Gastrocnemius medialis (tissue), 4 donors: Measurements from ENCODE around the gene TIA1.

Experiments
- POLR2A ChIP-seq, 2 donors: fragments of 450-650 bp; IDR thresholded peaks; one replicate each; pipeline ENCODE4 v1.6.1; 2017; ENCODE audit warnings: antibody characterized with exemption in 2 of 2, mild to moderate bottlenecking in 2 of 2, moderate library complexity in 2 of 2
- TF ChIP-seq, protein P1 (sequence below), 5 experiments: fragments of 450-650 bp in 3 of 5; fragments of 200-600 bp in 2 of 5; sonication (generic) in 2 of 5; IDR thresholded peaks in 4 of 5; conservative IDR thresholded peaks in 1 of 5; 1 replicate in 4 of 5; 2 replicates in 1 of 5; pipeline ENCODE4 v1.5.1; 2016 to 2019; ENCODE audit warnings: antibody characterized with exemption in 5 of 5, mild to moderate bottlenecking in 3 of 5, moderate library complexity in 3 of 5

DNA sequence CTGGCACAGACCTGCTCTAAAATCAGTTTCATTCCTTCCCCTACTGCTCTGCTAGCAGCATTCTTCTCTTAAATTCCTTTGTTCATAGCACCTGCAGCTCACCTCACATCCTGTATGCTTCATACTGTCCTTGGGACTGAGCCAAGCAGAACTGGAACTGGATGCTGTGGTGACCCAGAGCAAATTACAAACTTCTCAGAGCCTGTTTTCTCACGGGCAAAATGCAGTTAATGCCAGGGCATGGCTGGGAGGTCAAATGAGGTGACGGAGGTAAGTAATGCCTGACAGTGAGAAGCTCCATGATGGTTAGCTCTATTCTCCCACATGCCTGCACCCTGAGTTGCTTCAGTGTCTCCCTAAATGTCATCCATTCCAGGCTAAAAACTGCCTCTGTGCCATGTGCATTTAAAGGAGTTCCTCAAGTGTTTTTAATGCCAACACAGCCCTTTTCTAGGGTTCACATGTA, 87.3 kb downstream of the TIA1 start:
- TF ChIP-seq, protein P1, sequence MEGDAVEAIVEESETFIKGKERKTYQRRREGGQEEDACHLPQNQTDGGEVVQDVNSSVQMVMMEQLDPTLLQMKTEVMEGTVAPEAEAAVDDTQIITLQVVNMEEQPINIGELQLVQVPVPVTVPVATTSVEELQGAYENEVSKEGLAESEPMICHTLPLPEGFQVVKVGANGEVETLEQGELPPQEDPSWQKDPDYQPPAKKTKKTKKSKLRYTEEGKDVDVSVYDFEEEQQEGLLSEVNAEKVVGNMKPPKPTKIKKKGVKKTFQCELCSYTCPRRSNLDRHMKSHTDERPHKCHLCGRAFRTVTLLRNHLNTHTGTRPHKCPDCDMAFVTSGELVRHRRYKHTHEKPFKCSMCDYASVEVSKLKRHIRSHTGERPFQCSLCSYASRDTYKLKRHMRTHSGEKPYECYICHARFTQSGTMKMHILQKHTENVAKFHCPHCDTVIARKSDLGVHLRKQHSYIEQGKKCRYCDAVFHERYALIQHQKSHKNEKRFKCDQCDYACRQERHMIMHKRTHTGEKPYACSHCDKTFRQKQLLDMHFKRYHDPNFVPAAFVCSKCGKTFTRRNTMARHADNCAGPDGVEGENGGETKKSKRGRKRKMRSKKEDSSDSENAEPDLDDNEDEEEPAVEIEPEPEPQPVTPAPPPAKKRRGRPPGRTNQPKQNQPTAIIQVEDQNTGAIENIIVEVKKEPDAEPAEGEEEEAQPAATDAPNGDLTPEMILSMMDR (IDR thresholded peaks at IDR 0.05 in 4 of 5, conservative IDR thresholded peaks at IDR 0.05 in 1 of 5): no peak
- TF ChIP-seq POLR2A (IDR thresholded peaks at IDR 0.05): no peak
